DMS114 treated with DMSO at 0.1 percent for 48 hours (cell line): Measurements from ENCODE around the gene SPATS2.
A peak's percentile ranks its signal among the peaks of the same experiment; 100 is the strongest.
"Not testable (repeated sequence)": the region's sequence is repeated elsewhere in the genome, so short reads cannot be mapped to it uniquely, and the experiment has no call there.

Experiments
- DNase-seq: peaks from one replicate; lab custom pipeline; 2025; ENCODE audit not compliant: unreplicated experiment; lab: John Stamatoyannopoulos, UW

SPATS2 gene

DNA sequence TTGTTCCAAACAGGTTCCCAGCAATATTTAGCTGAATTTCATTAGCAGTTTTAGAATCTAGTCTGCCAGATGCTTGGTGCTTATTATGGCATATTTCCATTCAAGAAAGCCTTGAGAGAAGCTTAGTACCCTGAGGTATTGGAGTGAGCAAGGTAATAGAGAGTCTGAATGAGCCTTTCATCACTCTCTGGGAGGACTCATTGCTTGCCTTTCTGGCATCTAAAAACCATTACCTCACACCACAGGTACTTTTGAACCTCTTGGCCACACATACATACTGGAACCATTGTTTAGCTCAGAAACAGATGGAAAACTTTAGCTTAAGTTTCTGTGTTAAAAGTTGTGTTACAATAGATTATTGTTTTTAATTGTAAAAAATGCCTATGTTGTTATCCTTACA, 144.1 kb downstream of the SPATS2 start:
- DNase-seq: no peak

DNA sequence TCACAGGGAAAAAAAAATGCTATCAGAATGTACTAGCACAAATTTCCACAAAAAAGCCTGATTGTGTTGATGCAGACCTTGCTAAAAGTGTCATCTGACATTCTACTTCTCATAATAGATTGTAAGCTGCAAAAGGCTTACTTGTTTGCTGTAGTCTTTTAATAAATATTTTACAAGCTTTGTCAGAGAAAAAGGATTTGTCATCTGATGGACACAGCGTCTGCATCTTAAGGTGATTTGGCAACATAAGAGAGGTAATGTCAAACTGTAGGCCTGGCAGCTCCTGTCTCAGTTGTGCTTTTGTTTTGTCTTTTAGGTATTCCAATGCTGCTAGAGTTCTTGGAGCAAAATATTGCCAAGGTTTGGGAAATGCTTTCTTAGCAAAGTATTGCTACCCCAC, 145.3 kb downstream of the SPATS2 start:
- DNase-seq: no peak

DNA sequence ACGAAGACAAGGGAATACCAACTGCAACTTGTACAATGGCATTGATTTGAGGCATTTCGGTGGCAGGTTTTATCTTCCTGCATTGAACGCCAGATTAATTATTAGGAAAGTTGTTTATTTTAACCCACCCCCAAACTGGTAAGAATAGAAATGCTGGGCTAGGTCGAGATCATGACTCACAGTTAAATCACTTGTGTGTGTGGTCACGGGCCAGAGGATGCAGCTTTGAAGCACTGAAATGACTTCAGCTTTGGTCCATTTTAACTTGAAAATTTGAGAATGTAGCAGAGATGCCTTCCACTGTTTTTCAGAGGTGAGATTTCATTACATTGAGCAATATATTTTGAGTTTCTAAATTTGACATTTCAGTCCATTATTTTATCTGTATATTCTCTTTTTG, 148.0 kb downstream of the SPATS2 start:
- DNase-seq: no peak

DNA sequence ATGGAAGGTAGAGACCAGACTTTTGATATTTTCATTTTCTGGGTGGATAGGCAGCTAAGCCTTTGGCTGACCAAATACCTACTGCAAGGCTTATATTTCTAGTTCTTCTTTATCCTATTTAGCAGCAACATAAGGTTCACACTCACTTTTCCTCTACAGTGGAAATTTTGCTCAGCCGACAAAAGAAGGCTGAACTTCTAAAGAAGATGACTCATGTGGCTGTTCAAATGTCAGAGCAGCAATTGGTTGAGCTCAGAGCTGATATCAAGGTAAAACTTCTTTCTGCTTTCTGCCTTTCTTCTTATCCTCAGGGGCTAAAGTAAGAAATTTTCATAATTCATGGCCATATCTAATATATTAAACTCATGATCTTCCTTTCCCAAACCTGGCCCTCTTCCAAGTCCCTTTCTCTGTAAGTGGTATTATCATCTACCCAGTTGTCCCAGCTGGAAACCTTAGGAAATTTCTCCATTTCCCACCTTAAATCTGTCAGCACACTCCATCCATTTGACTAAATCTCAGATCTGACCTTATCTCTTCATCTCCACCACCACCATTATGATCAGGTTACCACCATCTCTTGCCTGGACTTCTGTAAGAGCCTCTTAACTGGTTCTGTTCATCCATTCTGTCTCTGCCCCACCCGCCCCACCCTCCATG, 151.8 kb downstream of the SPATS2 start:
- DNase-seq: no peak

DNA sequence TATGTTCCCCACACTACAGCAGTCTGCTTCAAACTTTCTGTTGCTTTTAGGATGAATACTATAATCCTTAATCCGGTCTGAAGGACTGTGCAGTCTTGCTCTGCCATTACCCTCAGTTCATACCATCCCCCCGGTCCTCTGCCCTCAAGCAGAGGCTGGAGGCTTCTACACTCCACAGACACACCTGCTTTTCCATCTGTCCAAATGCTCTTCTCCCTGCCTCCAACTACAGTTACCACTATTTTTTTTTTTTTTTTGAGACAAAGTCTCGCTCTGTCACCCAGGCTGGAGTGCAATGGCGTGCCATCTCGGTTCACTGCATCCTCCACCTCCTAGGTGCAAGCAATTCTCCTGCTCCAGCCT, 152.3 kb downstream of the SPATS2 start:
- no peak for DNase-seq

DNA sequence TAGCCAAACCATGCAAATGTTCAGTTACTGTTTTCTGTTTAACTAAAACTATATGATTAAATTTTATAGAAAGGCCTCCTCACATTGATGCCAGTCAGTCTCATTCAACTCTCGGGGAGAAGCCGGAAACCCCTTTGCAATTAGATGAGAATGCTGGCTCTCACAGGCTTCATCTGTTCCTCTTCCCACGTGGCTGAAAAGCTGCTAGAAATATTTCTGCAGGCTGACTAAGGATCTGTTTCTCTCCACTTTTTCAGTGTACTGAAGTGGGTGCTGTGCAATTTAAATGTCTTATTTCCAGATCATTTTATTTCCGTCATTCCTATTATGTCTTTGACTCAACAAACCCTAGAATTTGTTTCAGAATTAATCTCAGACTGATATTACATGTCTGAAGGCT, 154.1 kb downstream of the SPATS2 start:
- DNase-seq: no peak

DNA sequence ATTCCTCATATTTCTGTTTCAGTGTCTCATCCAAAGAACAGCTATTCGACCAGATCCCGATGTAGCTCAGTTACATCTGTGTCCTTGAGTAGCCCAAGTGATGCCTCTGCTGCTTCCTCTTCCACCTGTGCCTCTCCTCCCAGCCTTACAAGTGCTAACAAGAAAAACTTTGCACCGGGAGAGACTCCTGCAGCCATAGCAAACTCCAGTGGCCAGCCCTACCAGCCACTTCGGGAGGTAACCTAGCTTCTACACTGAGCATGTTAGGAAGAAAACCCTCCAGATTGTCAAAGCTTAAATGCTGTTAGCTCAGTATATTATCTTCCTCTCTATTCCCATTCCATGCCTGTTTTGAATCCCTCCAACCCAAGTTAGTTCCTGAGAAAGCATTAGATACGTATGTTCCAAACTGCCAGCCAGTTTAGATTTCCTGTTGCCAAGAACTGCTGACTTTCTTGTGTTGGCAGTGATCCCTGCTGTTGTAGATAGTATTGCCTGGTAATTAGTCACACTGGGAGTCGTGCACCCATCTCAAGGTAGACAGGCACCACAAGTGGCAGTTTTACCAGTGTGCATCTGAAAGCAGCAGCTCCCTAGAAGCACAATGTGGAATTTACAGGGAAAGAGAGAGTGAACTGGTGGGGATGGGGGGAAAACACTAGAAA, 157.5 kb downstream of the SPATS2 start:
- no peak for DNase-seq

DNA sequence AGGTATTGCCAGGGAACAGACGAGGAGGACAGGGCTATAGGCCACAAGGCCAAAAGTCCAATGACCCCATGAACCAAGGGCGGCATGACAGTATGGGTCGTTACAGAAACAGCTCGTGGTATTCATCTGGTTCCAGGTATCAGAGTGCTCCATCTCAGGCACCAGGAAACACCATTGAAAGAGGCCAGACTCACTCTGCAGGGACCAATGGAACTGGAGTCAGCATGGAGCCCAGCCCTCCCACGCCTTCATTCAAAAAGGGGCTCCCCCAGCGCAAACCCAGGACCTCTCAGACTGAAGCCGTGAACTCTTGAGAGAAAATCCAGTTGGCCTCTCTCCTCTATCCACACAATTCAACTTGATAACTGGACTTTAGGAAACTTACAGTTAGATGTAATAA, 158.7 kb downstream of the SPATS2 start:
- no peak for DNase-seq

DNA sequence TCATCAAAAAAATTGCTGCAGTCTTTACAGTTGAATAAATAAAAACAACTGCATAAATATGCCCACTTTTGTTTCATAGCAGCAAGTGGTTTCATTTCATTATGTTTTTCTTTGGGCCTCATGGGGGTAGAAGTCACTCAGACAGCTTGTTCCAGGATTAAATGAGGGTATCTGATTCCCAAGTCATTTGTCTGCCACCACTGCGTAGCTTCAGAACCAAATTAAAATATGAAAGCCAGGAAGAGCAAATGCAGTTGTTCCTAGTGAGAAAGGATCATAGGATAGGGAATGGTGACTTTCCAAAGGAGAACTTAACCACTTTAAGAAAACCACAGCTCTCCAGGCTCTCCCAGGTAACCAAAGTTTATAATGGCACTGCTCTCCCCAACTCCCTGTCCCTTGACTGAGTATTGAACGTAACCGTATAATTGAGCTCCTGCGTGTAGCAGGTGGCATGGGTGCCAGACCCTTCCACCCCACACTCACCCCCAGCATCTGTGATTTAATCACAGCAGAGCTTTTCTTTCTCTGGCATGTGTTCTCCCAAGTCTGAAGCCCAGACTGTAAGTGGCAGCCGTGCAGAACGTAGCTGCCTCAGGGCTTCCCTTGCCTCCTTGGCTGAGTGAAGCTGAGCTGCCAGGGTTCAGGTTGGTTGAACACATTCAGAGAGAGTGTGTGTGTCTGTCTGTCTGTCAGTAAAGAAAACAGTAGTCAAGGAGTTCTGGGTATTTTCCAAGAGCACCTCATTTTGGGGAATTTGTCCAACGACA, 160.3 kb downstream of the SPATS2 start:
- DNase-seq: no peak

DNA sequence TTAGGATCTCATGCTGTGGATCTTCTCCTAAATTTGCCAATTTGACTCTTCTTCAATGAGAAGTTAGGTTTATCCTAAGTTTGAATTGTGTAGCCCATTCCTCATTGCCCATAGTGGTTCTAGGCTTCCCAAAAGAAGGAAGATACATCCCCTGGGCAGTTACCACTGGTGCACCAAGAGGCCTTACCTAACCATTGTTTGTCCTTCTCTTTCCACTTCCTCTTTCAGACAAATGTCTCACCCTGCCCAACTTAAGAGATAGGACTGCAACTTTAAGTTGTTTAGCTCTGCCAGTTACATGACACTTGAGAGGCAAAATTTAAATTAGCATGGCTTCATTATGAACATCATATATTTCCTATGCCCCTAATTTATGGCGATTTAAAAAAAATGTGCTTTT, 162.2 kb downstream of the SPATS2 start:
- no peak for DNase-seq

DNA sequence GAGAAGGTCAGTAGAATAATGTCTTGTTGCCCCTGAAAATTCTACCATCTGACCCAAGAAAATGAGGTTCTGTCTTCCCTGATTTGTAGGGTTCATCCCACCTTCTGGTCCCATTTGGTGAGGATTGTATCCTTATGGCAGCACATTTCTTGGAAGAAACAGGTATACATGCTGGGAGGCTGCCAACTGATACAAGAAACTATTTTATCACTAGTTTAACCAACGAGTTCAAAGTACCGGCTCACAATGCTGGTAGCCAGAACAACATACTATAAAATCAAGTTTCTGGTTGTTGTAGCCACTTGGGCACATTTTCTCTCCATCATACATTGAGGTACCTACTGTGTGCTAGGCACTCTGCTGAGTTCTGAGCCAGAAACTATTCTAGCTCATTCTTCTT, 164.5 kb downstream of the SPATS2 start:
- no peak for DNase-seq

DNA sequence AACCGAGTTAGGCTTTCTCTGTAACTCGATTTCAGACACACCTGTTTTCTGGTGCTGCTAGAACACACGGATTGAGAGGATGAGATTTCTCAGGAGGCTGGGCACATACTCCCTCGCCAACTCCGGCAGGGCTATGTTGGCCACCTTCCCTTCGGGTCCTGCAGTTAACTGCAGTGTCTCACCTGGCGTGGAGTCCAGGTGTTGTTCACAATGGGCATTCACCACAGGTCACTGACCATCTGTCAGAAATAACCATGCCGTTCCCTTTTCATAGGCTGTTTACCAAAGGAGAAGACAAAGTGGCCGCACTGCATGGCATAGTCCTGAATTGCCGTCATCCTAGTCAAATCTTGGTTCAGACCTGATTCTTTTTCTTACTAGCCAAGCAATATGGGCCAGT, 166.1 kb downstream of the SPATS2 start:
- DNase-seq: no peak

DNA sequence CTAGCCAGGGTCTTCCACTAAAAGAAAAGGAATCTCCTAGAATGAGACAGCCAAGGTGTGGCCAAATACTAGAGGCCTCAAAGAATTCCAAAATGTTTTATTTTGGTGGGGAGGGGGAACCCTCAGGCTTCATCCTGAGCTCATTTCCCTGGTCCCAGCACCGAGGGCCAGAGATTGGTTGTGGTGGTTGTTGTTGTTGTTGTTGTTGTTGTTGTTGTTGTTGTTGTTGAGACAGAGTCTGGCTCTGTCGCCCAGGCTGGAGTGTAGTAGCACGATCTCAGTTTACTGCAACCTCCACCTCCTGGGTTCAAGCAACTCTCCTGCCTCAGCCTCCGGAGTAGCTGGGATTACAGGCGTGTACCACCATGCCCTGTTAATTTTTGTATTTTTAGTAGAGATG, 166.9 kb downstream of the SPATS2 start:
- DNase-seq: not testable (repeated sequence)

DNA sequence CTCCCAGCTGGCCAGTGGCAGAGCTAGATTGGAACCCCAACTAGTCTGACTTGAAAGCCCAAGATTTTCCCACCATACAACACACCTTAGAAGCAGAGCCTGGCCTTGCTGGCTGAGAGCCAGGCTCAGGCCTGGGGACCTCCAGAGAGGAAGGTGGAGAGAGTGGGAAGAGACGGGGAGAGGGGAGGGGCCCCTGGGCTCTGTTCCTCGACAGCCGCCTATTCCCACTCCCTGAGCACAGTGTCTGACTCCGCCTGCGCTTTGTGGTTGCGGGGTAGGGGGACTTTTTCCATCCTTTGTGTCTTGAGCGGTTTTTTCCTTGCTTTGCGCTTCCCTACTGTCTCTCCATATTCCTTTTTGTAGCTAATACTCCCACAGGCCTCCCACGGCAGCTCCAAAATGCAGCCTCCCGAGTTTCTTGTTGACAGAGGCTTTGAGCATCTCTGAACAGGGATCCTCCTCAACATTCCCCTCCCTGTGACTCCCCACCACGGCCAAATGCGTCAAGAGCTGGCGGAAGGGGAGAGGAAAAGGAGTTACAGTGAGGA, 167.5 kb downstream of the SPATS2 start:
- no peak for DNase-seq

DNA sequence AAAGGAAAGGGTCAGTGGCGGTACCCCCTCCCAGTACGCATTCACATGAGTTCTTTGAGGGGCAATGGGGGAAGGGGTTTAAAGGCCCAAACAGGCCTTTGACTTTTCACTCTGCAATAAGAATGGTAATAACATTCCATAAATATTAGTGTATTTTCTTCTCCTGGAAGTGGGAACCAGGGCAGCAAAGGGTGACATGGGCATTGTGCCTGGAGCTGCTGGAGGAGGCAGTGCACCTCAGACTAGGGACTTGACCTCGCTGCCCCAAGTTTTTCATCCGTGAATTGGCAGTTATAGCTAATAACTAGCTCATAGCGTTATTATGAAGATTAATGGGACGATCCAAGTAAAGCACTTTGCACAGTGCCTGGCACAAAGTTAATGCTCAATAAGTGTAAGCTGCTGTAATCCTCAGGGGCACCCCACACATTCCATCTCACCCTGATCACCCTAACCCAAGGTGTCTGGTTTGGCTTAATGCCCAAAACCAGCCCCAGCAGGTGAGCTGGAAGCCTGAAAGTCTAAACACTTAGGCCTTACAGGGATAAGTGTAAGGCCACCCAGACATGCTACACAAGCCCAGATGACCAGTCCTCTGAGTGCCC, 168.8 kb downstream of the SPATS2 start:
- no peak for DNase-seq

DNA sequence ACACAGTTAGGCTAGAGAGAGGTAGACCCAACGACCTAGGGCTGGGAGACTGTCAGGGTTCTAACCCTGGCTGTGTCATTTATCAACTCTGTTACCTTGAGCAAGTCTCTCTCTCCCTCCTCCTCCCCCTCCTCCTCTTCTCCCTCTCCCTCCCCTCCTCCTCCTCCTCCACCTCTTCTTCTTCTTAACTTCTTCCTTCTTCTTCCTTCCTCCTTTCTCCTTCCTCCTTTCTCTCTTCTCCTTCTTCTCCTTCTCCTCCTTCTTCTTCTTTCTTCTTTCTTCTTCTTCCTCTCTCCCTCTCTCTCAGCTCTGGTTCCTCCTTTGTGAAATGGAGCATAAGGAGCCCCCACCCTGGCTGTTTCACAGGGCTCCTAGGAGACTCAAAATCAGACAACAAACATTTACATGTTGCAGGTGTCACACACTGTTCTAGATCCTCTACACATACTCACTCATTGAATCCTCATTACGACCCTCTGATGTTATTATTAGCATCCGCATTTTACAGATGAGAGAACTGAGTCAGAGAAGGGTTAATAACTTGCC, 169.3 kb downstream of the SPATS2 start:
- DNase-seq: no peak

DNA sequence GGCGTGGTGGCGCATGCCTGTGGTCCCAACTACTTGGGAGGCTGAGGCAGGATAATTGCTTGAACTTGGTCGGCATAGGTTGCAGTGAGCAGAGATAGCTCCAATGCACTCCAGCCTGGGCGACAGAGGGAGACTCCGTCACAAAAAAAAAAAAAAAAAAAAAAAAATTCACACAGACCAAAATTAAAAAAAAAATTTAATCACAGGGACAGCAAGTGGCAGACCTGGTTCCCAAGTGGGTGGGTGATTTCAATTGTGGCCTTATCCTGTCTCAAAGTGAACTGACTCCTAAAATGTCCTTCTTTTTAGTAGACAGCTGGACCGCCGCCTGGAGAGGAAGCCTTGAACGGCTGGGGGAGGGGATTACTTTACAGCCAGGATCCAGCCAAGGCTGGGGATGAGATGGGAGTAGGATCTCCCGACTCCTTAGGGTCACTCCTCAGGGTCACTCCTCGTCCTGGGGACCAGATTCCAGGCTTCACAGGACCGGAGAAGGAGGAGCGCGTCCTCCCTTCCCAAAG, 170.0 kb downstream of the SPATS2 start:
- no peak for DNase-seq

DNA sequence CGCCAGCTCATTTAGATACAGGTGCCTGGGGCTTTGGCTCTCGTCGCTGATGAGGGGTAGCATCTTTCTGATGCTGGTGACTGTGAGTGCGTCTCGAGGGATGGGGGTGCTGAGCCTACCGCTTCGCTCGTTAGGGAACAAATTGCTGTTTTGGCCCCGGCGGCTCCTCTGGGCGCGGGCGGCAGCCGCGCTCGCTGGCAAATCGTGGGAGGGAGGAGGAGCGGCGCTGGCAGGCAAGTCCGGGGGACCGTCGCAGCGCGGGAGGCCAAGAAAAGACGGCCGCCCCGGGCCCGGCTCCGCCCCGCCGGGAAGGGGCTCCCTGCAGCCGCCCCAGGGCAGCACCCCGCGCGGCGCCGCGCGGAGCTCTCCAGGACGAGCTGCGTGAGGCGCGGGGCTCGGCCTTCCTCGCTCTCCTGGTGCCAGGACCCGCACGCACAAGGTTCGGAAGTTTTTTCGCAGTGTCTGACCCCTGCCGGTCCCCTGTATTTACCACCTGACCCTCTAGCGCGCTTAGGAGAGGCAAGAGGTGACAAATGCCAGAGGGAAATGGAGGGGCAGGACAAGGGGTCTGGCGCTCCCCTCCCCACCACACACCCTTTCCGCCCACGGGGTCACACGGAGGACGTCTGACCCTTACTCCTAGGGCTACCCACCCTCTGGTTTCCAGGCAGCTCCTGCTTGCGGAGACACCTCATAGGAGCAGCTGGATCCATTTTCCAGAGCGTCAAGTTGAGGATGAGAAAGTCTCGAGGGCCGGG, 170.7 kb downstream of the SPATS2 start:
- DNase-seq: no peak

DNA sequence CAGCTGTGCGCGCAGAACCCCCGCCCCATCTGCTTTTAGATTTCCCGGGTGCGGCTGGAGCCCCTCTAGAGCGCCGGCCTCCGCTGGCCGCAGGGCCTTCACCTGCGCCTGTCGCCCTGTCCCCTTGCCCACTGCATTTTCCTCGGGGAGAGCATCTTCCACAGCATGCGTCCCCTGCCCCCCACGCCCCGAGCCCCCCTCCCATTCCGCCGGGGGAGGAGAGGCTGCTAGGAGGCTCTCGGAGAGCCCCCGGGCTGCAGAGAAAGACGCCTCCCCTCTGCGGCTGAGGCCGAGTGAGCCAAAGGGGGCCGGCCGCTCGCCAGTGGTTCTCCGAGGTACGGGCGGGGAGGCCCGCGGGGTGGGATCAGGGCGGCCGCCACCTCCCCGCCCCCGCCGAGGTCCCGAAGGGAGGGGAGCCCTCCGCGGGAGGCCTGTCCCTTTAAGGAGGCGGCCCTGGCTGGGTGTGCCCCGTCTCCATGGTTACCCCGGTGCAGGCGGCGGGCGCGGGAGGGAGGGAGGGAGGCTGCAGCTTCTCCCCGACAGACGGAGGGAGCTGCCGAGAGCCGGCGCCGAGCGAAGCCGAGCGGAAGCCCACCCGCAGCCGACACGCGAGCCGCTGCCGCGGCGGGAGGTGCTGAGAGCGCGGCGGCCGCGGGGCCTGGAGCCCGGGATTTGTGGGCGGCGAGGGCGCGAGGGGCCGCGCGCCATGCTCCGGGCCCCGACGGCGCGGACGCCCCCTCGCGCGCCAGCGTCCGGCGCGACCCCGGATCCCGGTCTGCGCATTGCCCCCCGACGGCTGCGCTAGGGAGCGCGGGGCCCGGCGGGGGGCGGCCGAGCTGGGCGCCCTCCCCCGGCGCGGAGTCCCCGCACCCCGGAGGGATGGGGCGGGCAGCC, 171.5 kb downstream of the SPATS2 start, which contains the start of gene KCNH3:
Gene KCNH3, plus strand, starts transcription at position 521 of the 894 bp plus-strand sequence. CDS start 387 bp downstream, outside the sequence.
- peak; percentile 37 for DNase-seq
